GM18907 (cell line): ENCODE results near the gene CEP85.
"Not testable (repeated sequence)": the region's sequence is repeated elsewhere in the genome, so short reads cannot be mapped to it uniquely, and the experiment has no call there.

ENCODE experiments used
- ATAC-seq: cut with Tn5 transposase; IDR thresholded peaks from one replicate; pipeline ENCODE4 v1.9.1; 2021; ENCODE audit warnings: mild to moderate bottlenecking, moderate library complexity; ENCODE audit not compliant: unreplicated experiment

Gene CEP85

GRCh38 chr1:26288311-26288941 is 54.4 kb downstream of the CEP85 start:
- no peak for ATAC-seq

GRCh38 chr1:26289158-26290059 is 55.4 kb downstream of the CEP85 start:
- peak; percentile 36 for ATAC-seq

GRCh38 chr1:26290122-26290881 is 56.3 kb downstream of the CEP85 start:
- ATAC-seq, result no peak

- ATAC-seq, result no peak
These were observed 56.9 kb downstream of the CEP85 start for GRCh38 chr1:26290882-26291261.

GRCh38 chr1:26291433-26291832 is 57.4 kb downstream of the CEP85 start:
- no peak for ATAC-seq

GRCh38 chr1:26291939-26292338 is 57.9 kb downstream of the CEP85 start:
- no peak for ATAC-seq

GRCh38 chr1:26292735-26293134 is 58.7 kb downstream of the CEP85 start:
- not testable (repeated sequence) for ATAC-seq

GRCh38 chr1:26293911-26294463 is 60.0 kb downstream of the CEP85 start:
- no peak for ATAC-seq

GRCh38 chr1:26295194-26296138 is 61.5 kb downstream of the CEP85 start:
- ATAC-seq, result no peak

- no peak for ATAC-seq
These were observed 62.5 kb downstream of the CEP85 start for GRCh38 chr1:26296340-26297056.

- ATAC-seq, result no peak
These were observed 63.2 kb downstream of the CEP85 start for GRCh38 chr1:26297057-26297790.

GRCh38 chr1:26297791-26298124 is 63.8 kb downstream of the CEP85 start:
- ATAC-seq, result no peak

- no peak for ATAC-seq
These were observed 66.7 kb downstream of the CEP85 start for GRCh38 chr1:26300578-26301275.

- no peak for ATAC-seq
These were observed 68.9 kb downstream of the CEP85 start for GRCh38 chr1:26302733-26303405.

GRCh38 chr1:26305667-26306289 is 71.8 kb downstream of the CEP85 start:
- peak; percentile 23 for ATAC-seq

GRCh38 chr1:26306290-26307229 is 72.6 kb downstream of the CEP85 start, which contains the start of gene UBXN11:
UBXN11 (minus strand) TSS chr1:26306636; CDS start chr1:26302883, 3,753 bp downstream.
- ATAC-seq, result peak; percentile 94
